Measurements from ENCODE around the gene TBC1D1.

DNA sequence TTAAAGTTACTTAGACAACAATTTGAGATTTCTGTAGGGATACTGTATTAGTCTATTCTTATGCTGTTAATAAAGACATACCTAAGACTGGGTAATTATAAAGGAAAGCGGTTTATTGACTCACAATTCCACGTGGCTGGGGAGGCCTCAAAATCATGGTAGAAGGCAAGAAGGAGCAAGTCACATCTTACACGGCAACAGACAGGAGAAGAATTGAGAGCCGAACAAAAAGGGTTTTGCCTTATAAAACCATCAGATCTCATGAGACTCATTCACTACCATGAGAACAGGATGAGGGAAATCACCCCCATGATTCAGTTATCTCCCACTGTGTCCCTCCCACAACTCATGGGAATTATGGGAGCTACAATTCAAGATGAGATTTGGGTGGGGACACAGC is 80.3 kb downstream of the TBC1D1 start:
- TF ChIP-seq, protein P1, sequence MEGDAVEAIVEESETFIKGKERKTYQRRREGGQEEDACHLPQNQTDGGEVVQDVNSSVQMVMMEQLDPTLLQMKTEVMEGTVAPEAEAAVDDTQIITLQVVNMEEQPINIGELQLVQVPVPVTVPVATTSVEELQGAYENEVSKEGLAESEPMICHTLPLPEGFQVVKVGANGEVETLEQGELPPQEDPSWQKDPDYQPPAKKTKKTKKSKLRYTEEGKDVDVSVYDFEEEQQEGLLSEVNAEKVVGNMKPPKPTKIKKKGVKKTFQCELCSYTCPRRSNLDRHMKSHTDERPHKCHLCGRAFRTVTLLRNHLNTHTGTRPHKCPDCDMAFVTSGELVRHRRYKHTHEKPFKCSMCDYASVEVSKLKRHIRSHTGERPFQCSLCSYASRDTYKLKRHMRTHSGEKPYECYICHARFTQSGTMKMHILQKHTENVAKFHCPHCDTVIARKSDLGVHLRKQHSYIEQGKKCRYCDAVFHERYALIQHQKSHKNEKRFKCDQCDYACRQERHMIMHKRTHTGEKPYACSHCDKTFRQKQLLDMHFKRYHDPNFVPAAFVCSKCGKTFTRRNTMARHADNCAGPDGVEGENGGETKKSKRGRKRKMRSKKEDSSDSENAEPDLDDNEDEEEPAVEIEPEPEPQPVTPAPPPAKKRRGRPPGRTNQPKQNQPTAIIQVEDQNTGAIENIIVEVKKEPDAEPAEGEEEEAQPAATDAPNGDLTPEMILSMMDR (conservative IDR thresholded peaks at IDR 0.05 in 1 of 2, IDR thresholded peaks at IDR 0.05 in 1 of 2; ENCODE audit: low read depth in 1 of 2, low read length in 2 of 2), result no peak
- no peak for TF ChIP-seq EZH2 (IDR thresholded peaks at IDR 0.05; ENCODE audit: low read length, missing control alignments)
